ENCODE results near the gene TENT4A.

The TENT4A gene

DNA sequence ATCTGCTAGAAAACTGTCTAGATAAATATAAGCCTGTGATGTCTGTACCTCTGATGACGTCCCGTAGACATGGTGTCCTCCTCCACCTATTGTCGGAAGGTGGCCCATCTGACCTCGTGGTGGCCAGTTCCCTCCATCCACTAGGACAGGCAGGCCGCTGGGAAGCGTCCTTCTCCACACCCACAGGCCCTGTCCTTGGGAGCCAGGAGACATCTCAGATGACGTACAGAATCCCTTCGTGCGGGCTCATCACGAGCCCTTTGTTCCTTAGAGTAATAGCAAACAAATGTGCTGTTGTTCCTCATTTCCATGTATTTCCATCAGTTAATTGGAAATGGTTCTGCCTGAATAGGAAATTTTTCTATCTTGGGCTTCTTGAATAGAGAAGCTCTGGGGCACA is 38.3 kb upstream of the TENT4A start:
- TF ChIP-seq, protein P1, sequence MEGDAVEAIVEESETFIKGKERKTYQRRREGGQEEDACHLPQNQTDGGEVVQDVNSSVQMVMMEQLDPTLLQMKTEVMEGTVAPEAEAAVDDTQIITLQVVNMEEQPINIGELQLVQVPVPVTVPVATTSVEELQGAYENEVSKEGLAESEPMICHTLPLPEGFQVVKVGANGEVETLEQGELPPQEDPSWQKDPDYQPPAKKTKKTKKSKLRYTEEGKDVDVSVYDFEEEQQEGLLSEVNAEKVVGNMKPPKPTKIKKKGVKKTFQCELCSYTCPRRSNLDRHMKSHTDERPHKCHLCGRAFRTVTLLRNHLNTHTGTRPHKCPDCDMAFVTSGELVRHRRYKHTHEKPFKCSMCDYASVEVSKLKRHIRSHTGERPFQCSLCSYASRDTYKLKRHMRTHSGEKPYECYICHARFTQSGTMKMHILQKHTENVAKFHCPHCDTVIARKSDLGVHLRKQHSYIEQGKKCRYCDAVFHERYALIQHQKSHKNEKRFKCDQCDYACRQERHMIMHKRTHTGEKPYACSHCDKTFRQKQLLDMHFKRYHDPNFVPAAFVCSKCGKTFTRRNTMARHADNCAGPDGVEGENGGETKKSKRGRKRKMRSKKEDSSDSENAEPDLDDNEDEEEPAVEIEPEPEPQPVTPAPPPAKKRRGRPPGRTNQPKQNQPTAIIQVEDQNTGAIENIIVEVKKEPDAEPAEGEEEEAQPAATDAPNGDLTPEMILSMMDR (IDR thresholded peaks at IDR 0.05; ENCODE audit: low read depth, low read length) = no peak
- no peak for DNase-seq (ENCODE audit: extremely low read depth, low read depth)

DNA sequence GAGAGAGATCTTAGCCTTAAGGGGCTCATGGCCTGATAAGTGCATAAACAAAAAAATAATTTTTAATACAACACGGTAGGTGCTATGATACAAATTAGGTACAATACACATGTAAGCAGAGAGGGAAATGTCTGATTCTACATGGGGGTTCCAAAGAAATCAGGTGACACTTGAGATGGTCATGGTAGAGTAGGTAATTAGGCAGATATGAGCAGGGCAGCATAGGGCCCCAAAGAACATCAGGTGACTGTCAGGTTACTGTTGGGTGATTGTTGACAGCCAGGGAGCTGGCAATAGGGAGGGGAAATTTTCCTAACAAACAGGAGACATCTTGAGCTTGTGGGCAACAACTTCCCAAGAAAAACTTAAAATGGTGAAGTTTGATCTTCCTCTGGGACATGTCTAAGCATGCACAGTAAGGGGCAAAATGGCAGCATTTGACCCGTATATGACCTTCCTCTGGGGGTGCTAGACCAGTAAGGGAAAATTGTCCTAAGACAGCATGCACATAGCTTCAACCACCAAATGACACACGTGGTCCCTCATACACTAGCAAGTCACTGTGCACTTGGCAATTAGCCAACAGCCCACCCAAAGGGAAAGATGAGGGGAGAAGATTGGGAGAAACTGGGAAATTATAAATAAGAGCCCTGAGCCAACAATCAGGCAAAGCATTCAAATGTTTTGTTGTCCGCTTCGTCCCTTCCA is 37.3 kb upstream of the TENT4A start:
- no peak for DNase-seq (ENCODE audit: extremely low read depth, low read depth)
- TF ChIP-seq, protein P1 (IDR thresholded peaks at IDR 0.05; ENCODE audit: low read depth, low read length) = no peak

DNA sequence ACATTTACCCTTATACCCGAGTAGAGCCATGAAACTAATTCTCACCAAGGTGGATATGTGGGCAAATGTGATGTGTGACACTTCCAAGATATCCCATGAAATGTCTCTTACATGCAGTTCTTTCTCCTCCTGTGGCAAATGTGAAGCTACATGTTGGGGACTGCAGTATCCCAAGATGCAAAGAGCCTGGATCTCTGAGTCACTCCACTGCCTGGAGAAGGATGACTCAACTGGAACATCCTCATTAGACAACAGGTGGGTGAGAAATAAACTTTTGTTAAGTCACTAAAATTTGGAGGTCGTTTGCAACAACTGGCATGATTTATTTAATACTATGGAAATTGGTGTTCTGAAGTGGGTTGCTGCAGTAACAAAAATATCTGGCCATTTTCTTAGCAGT is 36.5 kb upstream of the TENT4A start:
- no peak for DNase-seq (ENCODE audit: extremely low read depth, low read depth)
- TF ChIP-seq, protein P1 (IDR thresholded peaks at IDR 0.05; ENCODE audit: low read depth, low read length) = no peak

DNA sequence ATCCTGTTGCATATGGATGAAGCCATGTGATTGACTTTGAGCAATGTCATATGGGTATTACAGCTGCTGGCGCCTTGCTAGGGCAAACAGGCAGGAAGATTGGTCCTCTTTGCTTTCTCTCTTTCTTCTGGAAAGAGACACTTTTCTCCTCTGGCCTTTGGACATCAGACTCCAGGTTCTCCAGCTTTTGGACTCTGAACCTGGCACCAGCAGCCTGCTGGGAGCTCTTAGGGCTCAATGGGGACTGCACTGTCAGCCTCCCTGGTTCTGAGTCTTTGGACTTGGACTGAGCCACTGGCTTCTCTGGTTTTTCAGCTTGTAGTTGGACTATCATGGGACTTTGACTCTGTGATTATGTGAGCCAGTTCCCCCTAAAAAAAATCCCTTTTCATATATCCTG is 34.8 kb upstream of the TENT4A start:
- TF ChIP-seq, protein P1 (IDR thresholded peaks at IDR 0.05; ENCODE audit: low read depth, low read length) = no peak
- no peak for DNase-seq (ENCODE audit: extremely low read depth, low read depth)

DNA sequence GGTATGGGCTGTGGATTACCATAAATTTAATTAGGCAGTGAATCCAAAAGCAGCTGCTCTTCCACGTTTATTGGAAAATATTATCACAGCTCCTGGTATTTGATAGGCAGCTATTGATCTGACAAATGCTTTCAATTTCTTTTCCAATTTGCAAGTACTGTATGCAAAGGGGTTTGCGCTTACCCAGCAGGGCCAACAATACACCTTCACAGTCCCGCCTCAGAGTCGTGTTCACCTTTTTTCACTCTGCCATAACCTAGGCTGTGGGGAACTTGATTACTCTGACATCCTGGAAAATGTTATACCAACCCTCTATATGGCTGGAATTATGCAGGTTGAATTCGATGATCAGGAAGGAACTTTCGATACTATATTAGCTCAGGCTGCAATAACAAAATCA is 32.3 kb upstream of the TENT4A start:
- no peak for DNase-seq (ENCODE audit: extremely low read depth, low read depth)
- TF ChIP-seq, protein P1 (IDR thresholded peaks at IDR 0.05; ENCODE audit: low read depth, low read length) = no peak

DNA sequence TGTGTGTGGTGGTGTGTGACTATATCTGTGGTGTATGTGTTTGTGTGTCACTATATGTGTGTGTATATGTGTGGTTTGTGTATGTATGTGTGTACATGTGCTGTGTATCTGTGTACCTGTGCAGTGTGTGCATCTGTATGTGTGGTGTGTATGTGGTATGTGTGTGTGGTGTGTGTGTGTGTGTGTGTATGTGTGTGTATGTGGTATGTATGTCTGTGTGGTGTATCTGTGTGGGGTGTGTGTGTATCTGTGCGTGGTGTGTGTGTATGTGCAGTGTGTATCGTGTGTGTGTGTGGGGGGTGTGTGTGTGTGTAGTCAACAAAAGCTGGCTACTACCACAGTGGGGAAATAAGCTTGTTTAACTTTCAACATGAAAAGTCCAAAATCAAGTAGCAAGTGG is 31.6 kb upstream of the TENT4A start:
- DNase-seq (ENCODE audit: extremely low read depth, low read depth) = no peak
- TF ChIP-seq, protein P1 (IDR thresholded peaks at IDR 0.05; ENCODE audit: low read depth, low read length) = no peak

DNA sequence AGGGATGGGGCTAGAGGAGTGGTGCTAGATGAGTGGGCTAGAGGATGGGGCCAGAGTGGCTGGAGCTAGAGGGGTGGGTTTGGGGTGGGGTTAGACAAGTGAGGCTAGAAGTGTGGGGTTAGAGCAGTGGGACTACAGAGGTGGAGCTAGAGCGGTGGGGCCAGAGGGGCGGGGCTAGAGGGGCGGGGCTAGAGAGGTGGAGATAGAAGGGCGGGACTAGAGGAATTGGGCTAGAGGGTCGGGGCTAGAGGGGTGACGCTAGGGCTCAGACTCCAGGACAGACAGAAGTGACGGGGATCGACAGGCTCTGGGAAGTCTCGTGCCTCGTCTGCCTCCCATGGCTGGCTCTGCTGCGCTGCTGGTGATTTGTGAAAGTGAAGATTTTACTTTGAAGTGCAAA is 31.0 kb upstream of the TENT4A start:
- DNase-seq (ENCODE audit: extremely low read depth, low read depth) = no peak
- TF ChIP-seq, protein P1 (IDR thresholded peaks at IDR 0.05; ENCODE audit: low read depth, low read length) = no peak

Measured in AG09319 (cell line).